HG02840 (cell line): Measurements from ENCODE around the gene BANP.
"Not testable (repeated sequence)": the region's sequence is repeated elsewhere in the genome, so short reads cannot be mapped to it uniquely, and the experiment has no call there.

Experiments
- ATAC-seq: cut with Tn5 transposase; IDR thresholded peaks from one replicate; pipeline ENCODE4 v1.9.1; 2021; ENCODE audit warnings: mild to moderate bottlenecking, moderate library complexity, moderate number of reproducible peaks; ENCODE audit not compliant: unreplicated experiment, low FRiP score

The BANP gene

GRCh38 chr16:88076211-88076931 lies 125.1 kb downstream of the BANP start:
- no peak for ATAC-seq

- ATAC-seq: not testable (repeated sequence)
Observed at GRCh38 chr16:88076932-88077320, 125.7 kb downstream of the BANP start.

GRCh38 chr16:88077328-88078108 lies 126.3 kb downstream of the BANP start:
- ATAC-seq: no peak

GRCh38 chr16:88078111-88078775 lies 127.0 kb downstream of the BANP start:
- ATAC-seq: no peak

GRCh38 chr16:88083582-88083981 lies 132.3 kb downstream of the BANP start:
- ATAC-seq: no peak

- no peak for ATAC-seq
Observed at GRCh38 chr16:88084881-88085280, 133.6 kb downstream of the BANP start.

GRCh38 chr16:88086571-88087516 lies 135.6 kb downstream of the BANP start:
- no peak for ATAC-seq

- ATAC-seq: no peak
Observed at GRCh38 chr16:88087517-88087877, 136.3 kb downstream of the BANP start.

GRCh38 chr16:88088161-88088581 lies 136.9 kb downstream of the BANP start:
- no peak for ATAC-seq

- not testable (repeated sequence) for ATAC-seq
Observed at GRCh38 chr16:88088611-88089010, 137.4 kb downstream of the BANP start.

- ATAC-seq: not testable (repeated sequence)
Observed at GRCh38 chr16:88089071-88089470, 137.8 kb downstream of the BANP start.

GRCh38 chr16:88089632-88090376 lies 138.6 kb downstream of the BANP start:
- not testable (repeated sequence) for ATAC-seq

GRCh38 chr16:88090377-88091175 lies 139.3 kb downstream of the BANP start:
- not testable (repeated sequence) for ATAC-seq

- not testable (repeated sequence) for ATAC-seq
Observed at GRCh38 chr16:88091221-88091971, 140.2 kb downstream of the BANP start.

- ATAC-seq: not testable (repeated sequence)
Observed at GRCh38 chr16:88091972-88092302, 140.7 kb downstream of the BANP start.

GRCh38 chr16:88092791-88093555 lies 141.7 kb downstream of the BANP start:
- ATAC-seq: not testable (repeated sequence)

- not testable (repeated sequence) for ATAC-seq
Observed at GRCh38 chr16:88093556-88094252, 142.5 kb downstream of the BANP start.
